KMS-11 (cell line): ENCODE data around the gene RBM18.

Experiments
- H2AFZ ChIP-seq: fragments of 200-600 bp; sonication (generic); 2 replicates; pipeline ENCODE4 v1.6.1; 2016; ENCODE audit warnings: antibody characterized with exemption, mixed run types, low read depth
- H3K27ac ChIP-seq: fragments of 200-600 bp; sonication (generic); 2 replicates; pipeline ENCODE4 v1.6.1; 2016; ENCODE audit warnings: mild to moderate bottlenecking, mixed run types
- H3K27me3 ChIP-seq: fragments of 200-600 bp; sonication (generic); 2 replicates; pipeline ENCODE4 v1.6.1; 2017; ENCODE audit warnings: mild to moderate bottlenecking, low read depth, mixed run types, moderate library complexity; ENCODE audit not compliant: insufficient read depth
- H3K36me3 ChIP-seq: fragments of 200-600 bp; sonication (generic); 2 replicates; pipeline ENCODE4 v1.6.1; 2017; ENCODE audit warnings: mild to moderate bottlenecking, mixed run types; ENCODE audit not compliant: insufficient read depth
- H3K4me1 ChIP-seq: fragments of 200-600 bp; sonication (generic); 2 replicates; pipeline ENCODE4 v1.6.1; 2016; ENCODE audit warnings: mild to moderate bottlenecking, low read depth, mixed run types; ENCODE audit not compliant: poor library complexity, severe bottlenecking
- H3K4me2 ChIP-seq: fragments of 200-600 bp; sonication (generic); 2 replicates; pipeline ENCODE4 v1.7.0; 2016; ENCODE audit warnings: mild to moderate bottlenecking, mixed run types
- H3K4me3 ChIP-seq: fragments of 200-600 bp; sonication (generic); IDR thresholded peaks from 2 replicates; pipeline ENCODE4 v1.6.1; 2017; ENCODE audit warnings: low read depth, low read length, mixed read lengths; ENCODE audit not compliant: insufficient read depth
- H3K79me2 ChIP-seq: fragments of 200-600 bp; sonication (generic); 2 replicates; pipeline ENCODE4 v1.6.1; 2016; ENCODE audit warnings: low read depth, mixed run types; ENCODE audit not compliant: insufficient read depth
- H3K9ac ChIP-seq: fragments of 200-600 bp; sonication (generic); 2 replicates; pipeline ENCODE4 v1.6.1; 2016; ENCODE audit warnings: mild to moderate bottlenecking, mixed run types
- H4K20me1 ChIP-seq: fragments of 200-600 bp; sonication (generic); 2 replicates; pipeline ENCODE4 v1.6.1; 2016; ENCODE audit warnings: mild to moderate bottlenecking, mixed run types; ENCODE audit not compliant: insufficient read depth
- CTCF ChIP-seq: fragments of 200-600 bp; sonication (generic); conservative IDR thresholded peaks from 2 replicates; pipeline ENCODE4 v1.6.1; 2017; ENCODE audit warnings: low read depth, mild to moderate bottlenecking, antibody characterized with exemption, low read length, moderate library complexity, mixed read lengths

The RBM18 gene

GRCh38 chr9:122222791-122223190 lies 41.8 kb downstream of the RBM18 start:
- Histone ChIP-seq H3K27me3 (no peaks in the 10 kb centered on the region), H3K4me1 (no peaks in the 10 kb centered on the region), H3K4me3 (no peak overlapping the region), H3K4me2 (no peak overlapping the region), H3K9ac (no peak overlapping the region), H2AFZ (no peak overlapping the region), H3K36me3 (no peaks in the 10 kb centered on the region), H3K79me2 (no peaks in the 10 kb centered on the region), H4K20me1 (no peaks in the 10 kb centered on the region), H3K27ac (no peak overlapping the region)
- TF ChIP-seq CTCF, result no peak

- Histone ChIP-seq H3K4me1 (no peaks in the 10 kb centered on the region), H3K27ac (no peak overlapping the region), H3K4me2 (no peak overlapping the region), H3K9ac (no peak overlapping the region), H4K20me1 (no peaks in the 10 kb centered on the region), H2AFZ (no peak overlapping the region), H3K27me3 (no peaks in the 10 kb centered on the region), H3K36me3 (no peaks in the 10 kb centered on the region), H3K4me3 (no peak overlapping the region), H3K79me2 (no peaks in the 10 kb centered on the region)
- TF ChIP-seq CTCF, result no peak
These were observed 43.3 kb downstream of the RBM18 start for GRCh38 chr9:122221183-122221811.

GRCh38 chr9:122220673-122221182 lies 43.9 kb downstream of the RBM18 start:
- Histone ChIP-seq H3K9ac (no peak overlapping the region), H3K4me2 (no peak overlapping the region), H3K79me2 (no peaks in the 10 kb centered on the region), H3K4me3 (no peak overlapping the region), H4K20me1 (no peaks in the 10 kb centered on the region), H3K4me1 (no peaks in the 10 kb centered on the region), H3K27ac (no peak overlapping the region), H3K36me3 (no peaks in the 10 kb centered on the region), H3K27me3 (no peaks in the 10 kb centered on the region), H2AFZ (no peak overlapping the region)
- TF ChIP-seq CTCF, result no peak

DNA sequence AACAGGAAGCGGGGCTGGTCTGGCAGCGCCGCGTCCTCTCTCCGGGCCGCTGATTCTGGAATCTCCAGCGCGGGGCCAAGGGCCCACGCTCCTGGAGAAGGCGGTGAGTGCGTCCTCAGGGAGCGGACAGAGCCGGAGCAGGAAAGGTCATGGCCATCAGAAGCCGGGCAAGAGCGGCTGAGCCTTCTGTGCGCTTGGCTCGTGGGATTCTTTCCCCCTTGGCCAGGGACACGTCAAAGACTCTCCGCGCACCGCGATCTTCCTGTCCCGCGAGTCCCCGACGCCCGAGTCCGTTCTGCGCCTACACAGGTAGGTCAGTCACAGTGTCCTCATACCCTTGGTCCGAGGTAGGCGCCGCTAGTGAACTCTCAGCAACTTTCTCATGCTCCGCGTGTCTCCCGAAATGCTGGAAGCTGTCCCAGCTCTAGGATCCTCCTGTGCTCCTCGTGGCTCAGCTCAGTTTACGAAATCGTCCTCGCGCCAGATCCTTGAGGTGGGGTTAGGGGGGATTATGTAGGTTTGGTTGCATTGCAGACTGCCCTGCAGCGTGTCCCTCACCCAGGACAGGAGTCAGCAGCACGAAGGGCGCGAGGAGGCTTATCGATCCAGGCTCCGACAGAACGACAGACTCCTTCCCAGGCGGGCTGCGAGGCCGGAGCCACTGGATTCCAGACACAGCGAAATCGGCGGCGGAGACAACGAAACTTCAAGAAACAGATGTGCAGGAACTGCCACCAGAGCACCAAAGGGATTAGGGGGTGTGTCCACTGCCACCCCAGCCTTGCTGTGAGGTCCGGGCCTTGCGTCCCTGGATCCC lies 44.6 kb downstream of the RBM18 start:
- Histone ChIP-seq H3K79me2 (no peaks in the 10 kb centered on the region), H4K20me1 (no peaks in the 10 kb centered on the region), H3K4me1 (no peaks in the 10 kb centered on the region), H2AFZ (no peak overlapping the region), H3K4me2 (no peak overlapping the region), H3K36me3 (no peaks in the 10 kb centered on the region), H3K27ac (no peak overlapping the region), H3K4me3 (no peak overlapping the region), H3K9ac (no peak overlapping the region), H3K27me3 (no peaks in the 10 kb centered on the region)
- TF ChIP-seq CTCF, result no peak
